ENCODE results near the gene DHDDS. TPM values are rescaled to one million over a fixed set of nuclear protein-coding genes. Genes with fewer than 3 reads are reported as not detected.

The DHDDS gene
- total and polyA plus RNA-seq, 2 of the 13 experiments (the other 11 are each of a cell fraction or from before 2014, with no cell fraction given): 18.9 to 28.3 TPM

DNA sequence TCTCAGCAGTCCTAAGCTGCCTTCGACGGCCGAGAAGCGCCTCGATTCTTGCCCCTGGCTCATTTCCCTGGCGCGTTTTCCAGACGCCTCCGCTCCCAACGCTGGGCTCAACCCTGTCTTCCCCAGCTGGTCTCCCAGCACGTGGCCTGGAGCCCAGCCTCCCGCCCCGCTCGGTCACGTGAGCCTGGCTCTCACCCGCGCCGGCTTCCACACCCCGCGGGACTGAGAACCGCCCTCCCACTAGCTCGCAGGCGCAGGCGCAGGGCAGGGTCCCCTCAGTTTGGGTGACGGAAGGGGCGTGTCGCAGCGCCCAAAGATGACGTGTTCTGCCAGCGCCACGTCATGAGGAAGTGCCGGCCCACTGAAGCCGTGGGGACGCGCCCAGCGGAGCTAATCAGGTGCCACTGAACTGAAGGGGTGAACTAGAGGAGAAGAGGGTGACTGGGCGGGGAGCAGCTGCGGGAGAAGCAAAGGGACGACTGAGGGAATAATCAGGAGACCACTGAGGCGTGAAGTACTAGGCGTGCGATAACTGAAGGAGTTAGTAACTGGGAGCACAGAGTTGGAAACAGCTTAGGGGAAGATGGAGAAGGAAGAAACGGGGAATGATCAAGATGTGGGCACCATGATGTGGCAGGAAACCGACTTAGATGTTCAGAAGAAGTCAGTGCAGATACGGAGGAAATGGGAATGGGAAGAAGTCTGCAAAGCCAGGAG lies at the start of gene DHDDS (continued):
- TF ChIP-seq GTF3A (CRISPR knock-in tag; conservative IDR thresholded peaks at IDR 0.05) (no peak), KDM5A (IDR thresholded peaks at IDR 0.05; ENCODE audit: borderline replicate concordance, low read length) (peak; percentile 98), PHF20 (CRISPR knock-in tag; IDR thresholded peaks at IDR 0.05) (peak; percentile 99), SRSF1 (optimal IDR thresholded peaks at IDR 0.05; ENCODE audit: low read depth, low read length) (no peak), NPAS2 (CRISPR knock-in tag; IDR thresholded peaks at IDR 0.05; ENCODE audit: borderline replicate concordance) (no peak), ZNF468 (CRISPR knock-in tag; IDR thresholded peaks at IDR 0.05) (peak; percentile 84; the same call in 1 of the 2 replicates), KLF6 (CRISPR knock-in tag; IDR thresholded peaks at IDR 0.05) (peak; percentile 95), GABPB1 (CRISPR knock-in tag; IDR thresholded peaks at IDR 0.05) (peak; percentile 96), ZNF552 (CRISPR knock-in tag; IDR thresholded peaks at IDR 0.05; ENCODE audit: borderline replicate concordance) (peak; percentile 71; the same call in 1 of the 2 replicates), HIVEP1 (CRISPR knock-in tag; IDR thresholded peaks at IDR 0.05) (peak; percentile 95), SUZ12 (IDR thresholded peaks at IDR 0.05; ENCODE audit: low read depth, low read length) (no peak), ZNF430 (CRISPR knock-in tag; IDR thresholded peaks at IDR 0.05) (peak; percentile 86), POLR2AphosphoS5 (IDR thresholded peaks at IDR 0.05; ENCODE audit: low read depth, low read length) (peak; percentile 97), MAFF (IDR thresholded peaks at IDR 0.05; ENCODE audit: low read depth, low read length) (no peak), ZBTB1 (CRISPR knock-in tag; IDR thresholded peaks at IDR 0.05; ENCODE audit: borderline replicate concordance) (peak; percentile 83; the same call in 1 of the 2 replicates)
- TF ChIP-seq, protein P1, sequence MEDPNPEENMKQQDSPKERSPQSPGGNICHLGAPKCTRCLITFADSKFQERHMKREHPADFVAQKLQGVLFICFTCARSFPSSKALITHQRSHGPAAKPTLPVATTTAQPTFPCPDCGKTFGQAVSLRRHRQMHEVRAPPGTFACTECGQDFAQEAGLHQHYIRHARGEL (CRISPR knock-in tag; IDR thresholded peaks at IDR 0.05): peak; percentile 97
- TF ChIP-seq, protein P2, sequence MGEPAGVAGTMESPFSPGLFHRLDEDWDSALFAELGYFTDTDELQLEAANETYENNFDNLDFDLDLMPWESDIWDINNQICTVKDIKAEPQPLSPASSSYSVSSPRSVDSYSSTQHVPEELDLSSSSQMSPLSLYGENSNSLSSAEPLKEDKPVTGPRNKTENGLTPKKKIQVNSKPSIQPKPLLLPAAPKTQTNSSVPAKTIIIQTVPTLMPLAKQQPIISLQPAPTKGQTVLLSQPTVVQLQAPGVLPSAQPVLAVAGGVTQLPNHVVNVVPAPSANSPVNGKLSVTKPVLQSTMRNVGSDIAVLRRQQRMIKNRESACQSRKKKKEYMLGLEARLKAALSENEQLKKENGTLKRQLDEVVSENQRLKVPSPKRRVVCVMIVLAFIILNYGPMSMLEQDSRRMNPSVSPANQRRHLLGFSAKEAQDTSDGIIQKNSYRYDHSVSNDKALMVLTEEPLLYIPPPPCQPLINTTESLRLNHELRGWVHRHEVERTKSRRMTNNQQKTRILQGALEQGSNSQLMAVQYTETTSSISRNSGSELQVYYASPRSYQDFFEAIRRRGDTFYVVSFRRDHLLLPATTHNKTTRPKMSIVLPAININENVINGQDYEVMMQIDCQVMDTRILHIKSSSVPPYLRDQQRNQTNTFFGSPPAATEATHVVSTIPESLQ (CRISPR knock-in tag; conservative IDR thresholded peaks at IDR 0.05): no peak
- TF ChIP-seq, protein P3, sequence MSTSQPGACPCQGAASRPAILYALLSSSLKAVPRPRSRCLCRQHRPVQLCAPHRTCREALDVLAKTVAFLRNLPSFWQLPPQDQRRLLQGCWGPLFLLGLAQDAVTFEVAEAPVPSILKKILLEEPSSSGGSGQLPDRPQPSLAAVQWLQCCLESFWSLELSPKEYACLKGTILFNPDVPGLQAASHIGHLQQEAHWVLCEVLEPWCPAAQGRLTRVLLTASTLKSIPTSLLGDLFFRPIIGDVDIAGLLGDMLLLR (CRISPR knock-in tag; IDR thresholded peaks at IDR 0.05): peak; percentile 99
- TF ChIP-seq, protein P4, sequence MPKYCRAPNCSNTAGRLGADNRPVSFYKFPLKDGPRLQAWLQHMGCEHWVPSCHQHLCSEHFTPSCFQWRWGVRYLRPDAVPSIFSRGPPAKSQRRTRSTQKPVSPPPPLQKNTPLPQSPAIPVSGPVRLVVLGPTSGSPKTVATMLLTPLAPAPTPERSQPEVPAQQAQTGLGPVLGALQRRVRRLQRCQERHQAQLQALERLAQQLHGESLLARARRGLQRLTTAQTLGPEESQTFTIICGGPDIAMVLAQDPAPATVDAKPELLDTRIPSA (CRISPR knock-in tag; IDR thresholded peaks at IDR 0.05; ENCODE audit: borderline replicate concordance): 0 out of 2 replicates have a peak, but pooled peaks have one; percentile 66
- TF ChIP-seq, protein P5, sequence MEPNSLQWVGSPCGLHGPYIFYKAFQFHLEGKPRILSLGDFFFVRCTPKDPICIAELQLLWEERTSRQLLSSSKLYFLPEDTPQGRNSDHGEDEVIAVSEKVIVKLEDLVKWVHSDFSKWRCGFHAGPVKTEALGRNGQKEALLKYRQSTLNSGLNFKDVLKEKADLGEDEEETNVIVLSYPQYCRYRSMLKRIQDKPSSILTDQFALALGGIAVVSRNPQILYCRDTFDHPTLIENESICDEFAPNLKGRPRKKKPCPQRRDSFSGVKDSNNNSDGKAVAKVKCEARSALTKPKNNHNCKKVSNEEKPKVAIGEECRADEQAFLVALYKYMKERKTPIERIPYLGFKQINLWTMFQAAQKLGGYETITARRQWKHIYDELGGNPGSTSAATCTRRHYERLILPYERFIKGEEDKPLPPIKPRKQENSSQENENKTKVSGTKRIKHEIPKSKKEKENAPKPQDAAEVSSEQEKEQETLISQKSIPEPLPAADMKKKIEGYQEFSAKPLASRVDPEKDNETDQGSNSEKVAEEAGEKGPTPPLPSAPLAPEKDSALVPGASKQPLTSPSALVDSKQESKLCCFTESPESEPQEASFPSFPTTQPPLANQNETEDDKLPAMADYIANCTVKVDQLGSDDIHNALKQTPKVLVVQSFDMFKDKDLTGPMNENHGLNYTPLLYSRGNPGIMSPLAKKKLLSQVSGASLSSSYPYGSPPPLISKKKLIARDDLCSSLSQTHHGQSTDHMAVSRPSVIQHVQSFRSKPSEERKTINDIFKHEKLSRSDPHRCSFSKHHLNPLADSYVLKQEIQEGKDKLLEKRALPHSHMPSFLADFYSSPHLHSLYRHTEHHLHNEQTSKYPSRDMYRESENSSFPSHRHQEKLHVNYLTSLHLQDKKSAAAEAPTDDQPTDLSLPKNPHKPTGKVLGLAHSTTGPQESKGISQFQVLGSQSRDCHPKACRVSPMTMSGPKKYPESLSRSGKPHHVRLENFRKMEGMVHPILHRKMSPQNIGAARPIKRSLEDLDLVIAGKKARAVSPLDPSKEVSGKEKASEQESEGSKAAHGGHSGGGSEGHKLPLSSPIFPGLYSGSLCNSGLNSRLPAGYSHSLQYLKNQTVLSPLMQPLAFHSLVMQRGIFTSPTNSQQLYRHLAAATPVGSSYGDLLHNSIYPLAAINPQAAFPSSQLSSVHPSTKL (CRISPR knock-in tag; IDR thresholded peaks at IDR 0.05): peak; percentile 81
